Stomach (tissue), 4 donors: ENCODE measurements around the gene ALG1L2.
"Not testable (repeated sequence)": the region's sequence is repeated elsewhere in the genome, so short reads cannot be mapped to it uniquely, and the experiment has no call there.

Source experiments
- CTCF ChIP-seq, 7 experiments: fragments of 450-650 bp in 4 of 7; fragments of 200-600 bp in 3 of 7; sonication (generic) in 3 of 7; IDR thresholded peaks; one replicate each; pipeline ENCODE4 v1.5.1; 2016 to 2019; ENCODE audit warnings: antibody characterized with exemption in 7 of 7, control low read depth in 2 of 7, mild to moderate bottlenecking in 1 of 7
- EP300 ChIP-seq: sonication (generic); formaldehyde crosslinking; IDR thresholded peaks from one replicate; pipeline ENCODE4 v1.6.1; 2017; ENCODE audit warnings: antibody characterized with exemption
- POLR2A ChIP-seq, 4 donors: fragments of 450-650 bp; IDR thresholded peaks; one replicate each; pipeline ENCODE4 v1.6.1; 2016; ENCODE audit warnings: antibody characterized with exemption in 4 of 4, control low read depth in 2 of 4, mild to moderate bottlenecking in 1 of 4, moderate library complexity in 1 of 4

- TF ChIP-seq EP300; POLR2A (IDR thresholded peaks at IDR 0.05); CTCF (IDR thresholded peaks at IDR 0.05): not testable (repeated sequence)
Observed at GRCh38 chr3:130145456-130145855, 63.8 kb downstream of the ALG1L2 start.
